C4-2B (cell line): Measurements from ENCODE around the gene HYOU1.

Source experiments
- ZFX ChIP-seq: fragments of 450-650 bp; IDR thresholded peaks from 2 replicates; pipeline ENCODE4 v1.6.1; 2017
- TF ChIP-seq, protein P1 (sequence below): fragments of 450-650 bp; conservative IDR thresholded peaks from 2 replicates; pipeline ENCODE4 v1.5.1; 2017; ENCODE audit warnings: mild to moderate bottlenecking

- TF ChIP-seq, protein P1, sequence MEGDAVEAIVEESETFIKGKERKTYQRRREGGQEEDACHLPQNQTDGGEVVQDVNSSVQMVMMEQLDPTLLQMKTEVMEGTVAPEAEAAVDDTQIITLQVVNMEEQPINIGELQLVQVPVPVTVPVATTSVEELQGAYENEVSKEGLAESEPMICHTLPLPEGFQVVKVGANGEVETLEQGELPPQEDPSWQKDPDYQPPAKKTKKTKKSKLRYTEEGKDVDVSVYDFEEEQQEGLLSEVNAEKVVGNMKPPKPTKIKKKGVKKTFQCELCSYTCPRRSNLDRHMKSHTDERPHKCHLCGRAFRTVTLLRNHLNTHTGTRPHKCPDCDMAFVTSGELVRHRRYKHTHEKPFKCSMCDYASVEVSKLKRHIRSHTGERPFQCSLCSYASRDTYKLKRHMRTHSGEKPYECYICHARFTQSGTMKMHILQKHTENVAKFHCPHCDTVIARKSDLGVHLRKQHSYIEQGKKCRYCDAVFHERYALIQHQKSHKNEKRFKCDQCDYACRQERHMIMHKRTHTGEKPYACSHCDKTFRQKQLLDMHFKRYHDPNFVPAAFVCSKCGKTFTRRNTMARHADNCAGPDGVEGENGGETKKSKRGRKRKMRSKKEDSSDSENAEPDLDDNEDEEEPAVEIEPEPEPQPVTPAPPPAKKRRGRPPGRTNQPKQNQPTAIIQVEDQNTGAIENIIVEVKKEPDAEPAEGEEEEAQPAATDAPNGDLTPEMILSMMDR = no peak
- TF ChIP-seq ZFX = no peak
These were observed 58.2 kb downstream of the HYOU1 start for GRCh38 chr11:118998822-118999221.
